HFFc6 (cell line): ENCODE results near the gene GIGYF2. TPM values are rescaled to one million over a fixed set of nuclear protein-coding genes. Genes with fewer than 3 reads are reported as not detected.
"Not testable (repeated sequence)": the region's sequence is repeated elsewhere in the genome, so short reads cannot be mapped to it uniquely, and the experiment has no call there.

Experiments used
- DNase-seq: peaks from one replicate; pipeline ENCODE4 v3.0.0-alpha.2; 2018
- H3K27ac Mint-ChIP-seq: 2 replicates; pipeline ENCODE4 v1.8.0; 2020; ENCODE audit warnings: mild to moderate bottlenecking, mixed read lengths
- H3K27me3 Mint-ChIP-seq: 2 replicates; pipeline ENCODE4 v1.8.0; 2021; ENCODE audit warnings: mild to moderate bottlenecking, moderate library complexity, mixed read lengths; ENCODE audit not compliant: insufficient read depth
- H3K36me3 Mint-ChIP-seq: 2 replicates; pipeline ENCODE4 v1.8.0; 2021; ENCODE audit warnings: low read depth, mixed read lengths
- H3K4me1 Mint-ChIP-seq: 2 replicates; pipeline ENCODE4 v1.8.0; 2020; ENCODE audit warnings: low read depth, mixed read lengths
- H3K4me3 Mint-ChIP-seq: 2 replicates; pipeline ENCODE4 v1.8.0; 2020; ENCODE audit warnings: mild to moderate bottlenecking, moderate library complexity, mixed read lengths
- H3K9me3 Mint-ChIP-seq: 2 replicates; pipeline ENCODE4 v1.8.0; 2020; ENCODE audit warnings: mild to moderate bottlenecking, mixed read lengths
- CTCF ChIP-seq: fragments of 200-600 bp; sonication (generic); IDR thresholded peaks from 2 replicates; pipeline ENCODE4 v1.5.0; 2021; ENCODE audit warnings: antibody characterized with exemption, mild to moderate bottlenecking
- total RNA-seq, 6 experiments: library from RNA; stranded (reverse); fragmentation: NEBNext Ultra II Directional; extraction: Animal tissue kit (Norgen Biotek cat#: 25700); gene quantifications; 2 replicates in 1 of 6; 3 replicates in 5 of 6; pipeline ENCODE4 v1.2.3, GENCODE V29; 2021

The GIGYF2 gene
- total RNA-seq, 6 experiments from 2014 or later: 36.9 to 44.6 (median 42.3) TPM

- H3K9me3 Mint-ChIP-seq: no peaks in the 10 kb centered on the region
- DNase-seq: no peak
- no peak for TF ChIP-seq CTCF
- H3K27me3 Mint-ChIP-seq: no peaks in the 10 kb centered on the region
- H3K36me3 Mint-ChIP-seq: no peaks in the 10 kb centered on the region
- peaks cover 12% of the 10 kb centered on the region for H3K4me1 Mint-ChIP-seq
- H3K27ac Mint-ChIP-seq: no peak overlapping the region
- no peak overlapping the region; the same call in 1 of the 2 replicates for H3K4me3 Mint-ChIP-seq
Measured at GRCh38 chr2:232900811-232901735, 203.9 kb downstream of the GIGYF2 start.

- TF ChIP-seq CTCF: no peak
- Mint-ChIP-seq H3K27ac (no peak overlapping the region), H3K4me3 (peak overlapping the region; percentile 51), H3K9me3 (no peaks in the 10 kb centered on the region), H3K36me3 (no peaks in the 10 kb centered on the region), H3K27me3 (no peaks in the 10 kb centered on the region), H3K4me1 (peaks cover 12% of the 10 kb centered on the region)
- DNase-seq: peak; percentile 87
Measured at GRCh38 chr2:232901736-232902578, 204.8 kb downstream of the GIGYF2 start.

- H3K4me3 Mint-ChIP-seq: no peak overlapping the region
- DNase-seq: no peak
- 0 out of 2 replicates have a peak, but pooled peaks cover 2% of the 10 kb centered on the region for H3K27me3 Mint-ChIP-seq
- H3K36me3 Mint-ChIP-seq: no peaks in the 10 kb centered on the region
- no peak overlapping the region for H3K27ac Mint-ChIP-seq
- no peaks in the 10 kb centered on the region for H3K9me3 Mint-ChIP-seq
- no peak for TF ChIP-seq CTCF
- H3K4me1 Mint-ChIP-seq: peaks cover 12% of the 10 kb centered on the region
Measured at GRCh38 chr2:232903989-232904388, 206.9 kb downstream of the GIGYF2 start.

- not testable (repeated sequence) for H3K36me3 Mint-ChIP-seq, H3K27me3 Mint-ChIP-seq, H3K27ac Mint-ChIP-seq, DNase-seq, H3K4me3 Mint-ChIP-seq, H3K4me1 Mint-ChIP-seq
- H3K9me3 Mint-ChIP-seq: peaks cover 17% of the 10 kb centered on the region
Measured at GRCh38 chr2:232906867-232907717, 210.0 kb downstream of the GIGYF2 start.

- not testable (repeated sequence) for H3K4me1 Mint-ChIP-seq
Measured at GRCh38 chr2:232907718-232908085, 210.6 kb downstream of the GIGYF2 start.

GRCh38 chr2:232908695-232909094, 211.6 kb downstream of the GIGYF2 start:
- no peak for DNase-seq
- Mint-ChIP-seq H3K4me1 (no peaks in the 10 kb centered on the region), H3K27ac (no peak overlapping the region), H3K27me3 (peaks cover 10% of the 10 kb centered on the region), H3K9me3 (peaks cover 20% of the 10 kb centered on the region), H3K4me3 (no peak overlapping the region), H3K36me3 (0 out of 2 replicates have a peak, but pooled peaks cover 8% of the 10 kb centered on the region)
- TF ChIP-seq CTCF: no peak

More at GRCh38 chr2:232907718-232908085, 210.6 kb downstream of the GIGYF2 start:
- DNase-seq, H3K27me3 Mint-ChIP-seq, H3K4me3 Mint-ChIP-seq, H3K27ac Mint-ChIP-seq, H3K36me3 Mint-ChIP-seq: not testable (repeated sequence)
- peaks cover 20% of the 10 kb centered on the region for H3K9me3 Mint-ChIP-seq
